ENCODE measurements around the gene KREMEN1. TPM values are rescaled to one million over a fixed set of nuclear protein-coding genes. Genes with fewer than 3 reads are reported as not detected.

Gene KREMEN1
- polyA plus RNA-seq, 1 of the 3 experiments (the other 2 are of a cell fraction): 10.0 TPM

GRCh38 chr22:29146771-29147170 lies 73.9 kb downstream of the KREMEN1 start:
- no peaks in the 10 kb centered on the region for H3K27me3 ChIP-seq (ENCODE audit: insufficient read depth)
- H3K27ac ChIP-seq (ENCODE audit: low read depth in 2 of 2, low read length in 1 of 2): no peak overlapping the region
- 95% methylated on average over 4 of the region's 9 CpGs for WGBS (ENCODE audit: low lambda C conversion rate)
- H3K36me3 ChIP-seq (replicated peaks in 1 of 2; ENCODE audit: control insufficient read depth in 1 of 2, insufficient read depth in 2 of 2, low read length in 1 of 2): peaks cover 0 to 4% of the 10 kb centered on the region in 2 experiments
- H3K79me2 ChIP-seq (ENCODE audit: insufficient read depth): no peaks in the 10 kb centered on the region
- no peaks in the 10 kb centered on the region for H4K20me1 ChIP-seq (ENCODE audit: insufficient read depth)
- H3K9ac ChIP-seq: no peak overlapping the region
- H2AFZ ChIP-seq (ENCODE audit: low read depth): no peak overlapping the region
- peaks cover 0 to 4% of the 10 kb centered on the region in 2 experiments; a peak in 1 of 4 replicates for H3K4me1 ChIP-seq (ENCODE audit: control insufficient read depth in 1 of 2, insufficient read depth in 2 of 2, low read depth in 1 of 2, low read length in 1 of 2)
- H3F3A ChIP-seq (replicated peaks; ENCODE audit: insufficient read depth): no peaks in the 10 kb centered on the region
- ChIA-PET CTCF (interaction anchor here (1.0 kb wide), 1 partner anchor 107 kb away, joined by 3 read pairs; no protein-coding TSS in a partner anchor), POLR2A (no interaction called here)
- TF ChIP-seq MAX (IDR thresholded peaks at IDR 0.05; ENCODE audit: low read depth): no peak
- no peak for TF ChIP-seq EZH2phosphoT487 (IDR thresholded peaks at IDR 0.05; ENCODE audit: borderline replicate concordance, low read depth)
- TF ChIP-seq POLR2AphosphoS5 (IDR thresholded peaks at IDR 0.05; ENCODE audit: low read depth, low read length): no peak
- TF ChIP-seq FOXJ3 (CRISPR knock-in tag; IDR thresholded peaks at IDR 0.05): no peak
- TF ChIP-seq REST (IDR thresholded peaks at IDR 0.05; ENCODE audit: low read depth, low read length): no peak
- TF ChIP-seq EP300 (IDR thresholded peaks at IDR 0.05; ENCODE audit: borderline replicate concordance in 1 of 2, low read depth in 1 of 2, low read length in 1 of 2): no peak
- no peak for TF ChIP-seq JUND (IDR thresholded peaks at IDR 0.05)
- TF ChIP-seq FOXM1 (IDR thresholded peaks at IDR 0.05; ENCODE audit: low read depth): no peak
- TF ChIP-seq ZBTB33 (IDR thresholded peaks at IDR 0.05; ENCODE audit: borderline replicate concordance, low read depth): no peak
- no peak for TF ChIP-seq SMC3 (IDR thresholded peaks at IDR 0.05; ENCODE audit: low read depth, low read length)
- TF ChIP-seq GATA2 (CRISPR knock-in tag; IDR thresholded peaks at IDR 0.05): no peak
- no peak for TF ChIP-seq PBX3 (IDR thresholded peaks at IDR 0.05)
- no peak for TF ChIP-seq USF1 (IDR thresholded peaks at IDR 0.05; ENCODE audit: borderline replicate concordance, low read depth)
- no peak for TF ChIP-seq MEF2A (IDR thresholded peaks at IDR 0.05; ENCODE audit: borderline replicate concordance, low read depth)
- no peak for DNase-seq
- no peaks in the 10 kb centered on the region for H3K9me3 ChIP-seq
- no peaks in the 10 kb centered on the region for H3K9me2 ChIP-seq
- H3K4me2 ChIP-seq: no peak overlapping the region
- no peak overlapping the region for H3K4me3 ChIP-seq (ENCODE audit: low read depth in 2 of 2, low read length in 1 of 2)
